AG08396 (cell line): Measurements from ENCODE around the gene DYNC2H1.

ENCODE experiments used
- DNase-seq: peaks from one replicate; pipeline ENCODE4 v3.0.0; 2012; ENCODE audit warnings: low spot score, mixed read lengths

DYNC2H1 gene

DNA sequence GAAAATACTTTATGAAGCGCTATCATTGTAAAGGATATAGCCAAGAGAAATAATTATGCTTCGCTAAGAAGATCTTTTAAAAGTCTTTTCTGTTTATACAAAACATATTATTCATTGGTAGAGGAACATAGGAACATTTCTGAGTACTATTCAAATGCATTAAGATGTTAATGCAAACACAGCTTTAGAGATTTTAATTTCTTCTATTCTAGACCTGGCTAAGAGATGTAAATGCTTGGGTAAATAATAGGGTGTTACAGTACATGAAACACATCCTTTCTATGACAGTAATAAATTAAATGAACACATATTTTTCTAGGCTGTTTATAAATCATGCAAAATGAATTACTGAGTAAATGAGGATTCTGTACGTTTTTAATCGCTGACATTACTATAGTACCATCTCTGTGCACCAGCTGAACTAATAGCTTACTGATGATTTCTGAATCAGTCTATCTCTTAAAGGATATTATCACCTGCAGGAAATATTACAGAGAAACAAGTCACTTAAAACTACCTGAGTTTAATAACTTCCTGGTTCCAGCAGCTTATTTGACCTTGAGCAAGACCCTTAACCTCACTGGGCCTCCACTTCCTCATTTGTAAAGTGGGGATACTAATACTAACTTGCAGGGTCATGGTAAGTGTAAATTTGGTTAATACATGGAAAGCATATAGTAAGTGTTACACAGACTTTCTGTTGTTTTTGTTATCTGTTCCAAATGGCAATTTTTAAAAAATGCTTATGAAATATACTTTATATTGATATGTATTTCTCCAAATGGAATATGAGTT lies 344.9 kb downstream of the DYNC2H1 start:
- no peak for DNase-seq

DNA sequence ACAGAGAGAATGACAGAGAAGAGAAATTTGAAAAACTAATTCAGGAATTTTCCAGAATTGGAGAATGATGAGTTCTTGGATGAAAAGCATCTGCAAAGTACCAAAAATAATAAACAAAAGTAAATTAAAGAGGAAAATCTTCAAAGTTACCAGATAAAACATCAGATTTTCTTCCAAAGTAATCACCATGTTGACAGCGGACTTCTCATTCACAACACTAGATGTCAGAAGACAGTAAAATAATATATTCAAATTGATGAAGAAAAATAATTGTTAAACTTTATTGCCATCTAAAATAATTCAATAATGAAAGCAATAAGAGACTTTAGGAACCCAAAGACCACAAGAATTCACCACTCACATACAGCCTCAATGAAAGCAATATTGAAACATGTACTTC lies 355.2 kb downstream of the DYNC2H1 start:
- DNase-seq: no peak

DNA sequence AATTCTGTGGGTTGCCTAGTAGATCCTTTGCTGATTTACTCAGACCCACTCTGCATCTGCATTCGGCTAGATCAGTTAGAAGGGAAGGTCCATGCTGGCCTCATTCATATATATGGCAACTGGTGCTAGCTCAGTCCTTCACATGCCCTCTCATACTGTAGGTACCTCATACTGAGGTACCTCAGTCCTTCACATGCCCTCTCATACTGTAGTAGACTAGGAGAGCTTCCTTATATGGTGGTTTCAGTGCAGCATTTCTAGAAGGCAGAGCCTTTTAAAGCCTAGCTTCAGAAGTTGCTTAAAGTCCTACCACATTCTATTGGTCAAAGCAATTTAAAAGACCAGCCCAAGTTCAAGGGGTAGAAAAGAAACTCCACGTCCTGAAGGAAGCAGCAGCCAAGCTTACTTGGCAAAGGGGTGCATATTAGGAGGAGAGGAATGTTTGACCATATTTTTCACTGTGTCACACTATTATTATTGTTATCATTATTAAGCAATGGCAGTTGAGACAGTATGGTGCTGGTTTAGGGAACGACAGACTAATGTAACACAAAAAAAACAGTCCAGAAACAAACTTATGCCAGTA lies 356.4 kb downstream of the DYNC2H1 start:
- DNase-seq: no peak

DNA sequence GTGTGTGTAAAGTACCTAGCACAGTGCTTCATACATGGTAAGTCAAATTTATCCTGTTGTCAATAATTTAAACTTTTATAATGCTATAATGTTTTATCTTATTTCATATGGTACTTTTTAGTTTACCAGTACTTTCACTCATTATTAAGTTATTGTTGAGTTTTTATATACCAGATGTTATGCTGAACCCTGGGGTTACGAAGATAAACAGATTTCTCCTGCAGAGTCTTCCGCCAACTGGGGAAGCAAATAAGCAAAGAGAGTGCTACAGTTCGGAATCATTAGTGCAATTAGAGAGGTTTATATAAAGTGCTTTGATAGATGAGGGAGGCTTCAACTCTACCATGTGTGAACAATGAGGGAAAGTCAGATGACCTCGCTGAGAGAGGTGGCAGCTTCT lies 362.3 kb downstream of the DYNC2H1 start:
- no peak for DNase-seq

DNA sequence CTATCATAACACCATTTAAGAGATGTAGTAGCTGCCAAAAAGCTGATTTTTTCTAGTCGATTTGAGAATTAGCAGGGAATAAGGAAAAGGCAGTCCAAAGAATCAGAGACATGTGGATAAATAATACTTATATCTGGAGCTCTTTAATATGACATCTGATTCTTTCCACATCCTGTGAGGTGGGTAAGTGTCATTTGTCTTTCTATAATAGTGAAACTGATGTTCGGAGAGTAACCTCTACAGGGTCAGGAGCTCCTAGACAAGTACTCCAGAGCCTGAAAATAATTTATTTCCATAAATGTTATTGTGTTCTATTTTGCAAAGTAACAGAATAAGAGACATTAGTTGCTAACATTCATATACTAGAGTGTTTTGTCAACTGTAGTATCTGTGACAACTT lies 367.6 kb downstream of the DYNC2H1 start:
- no peak for DNase-seq

DNA sequence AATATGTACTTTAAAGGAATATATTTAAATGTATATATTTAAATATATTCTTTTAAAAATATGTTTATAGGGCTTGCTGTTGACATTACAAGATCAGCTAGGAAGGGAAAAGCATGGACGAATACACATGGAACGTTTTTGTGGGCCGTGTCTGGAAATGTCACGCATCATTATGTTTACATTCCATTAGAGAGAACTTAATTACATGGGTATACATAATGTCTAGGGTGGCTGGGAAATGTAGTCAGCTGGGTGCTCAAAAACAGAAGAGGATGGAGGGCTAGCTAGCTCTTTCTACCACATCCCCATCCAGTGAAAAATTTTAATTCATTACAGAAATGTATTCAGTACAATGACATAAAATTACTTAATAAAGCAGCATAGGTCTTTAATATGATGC lies 371.2 kb downstream of the DYNC2H1 start:
- no peak for DNase-seq

DNA sequence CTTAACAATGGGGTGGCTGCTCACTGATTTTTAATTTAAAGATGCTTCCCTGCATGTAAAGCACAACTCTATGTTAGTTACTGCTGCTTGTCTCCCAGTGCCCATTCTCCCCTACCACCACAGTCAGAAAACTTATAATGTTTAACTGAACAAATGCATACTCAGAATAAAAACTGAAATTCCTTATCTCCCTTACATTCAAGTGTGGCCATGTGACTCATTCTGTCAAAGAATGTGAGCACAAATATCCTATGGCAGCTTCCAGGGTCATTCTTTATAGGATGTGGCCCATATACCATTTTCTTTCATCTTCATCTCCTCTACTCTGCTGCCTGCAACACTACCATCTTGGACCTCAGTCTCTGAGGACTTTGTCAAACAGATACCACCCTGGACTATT lies 374.8 kb downstream of the DYNC2H1 start:
- DNase-seq: no peak

DNA sequence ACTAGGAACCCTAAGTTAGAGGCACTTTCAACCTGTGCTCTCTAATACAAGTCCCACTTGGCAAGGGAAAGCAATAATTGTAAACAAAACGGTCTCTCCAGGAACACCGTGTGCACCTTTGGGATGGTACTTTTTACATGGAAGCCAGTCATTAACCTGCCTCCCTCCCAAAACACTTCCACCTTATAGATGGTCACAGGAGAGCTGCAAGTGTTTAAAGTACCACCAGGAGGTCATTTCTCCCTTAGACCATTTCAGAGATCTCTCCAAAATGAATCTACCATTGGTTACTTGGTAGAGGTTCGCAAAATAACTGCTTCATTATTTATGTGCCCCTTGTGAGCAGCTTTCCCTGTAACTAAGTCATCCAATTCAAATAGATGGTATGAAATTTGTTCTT lies 375.3 kb downstream of the DYNC2H1 start:
- no peak for DNase-seq

DNA sequence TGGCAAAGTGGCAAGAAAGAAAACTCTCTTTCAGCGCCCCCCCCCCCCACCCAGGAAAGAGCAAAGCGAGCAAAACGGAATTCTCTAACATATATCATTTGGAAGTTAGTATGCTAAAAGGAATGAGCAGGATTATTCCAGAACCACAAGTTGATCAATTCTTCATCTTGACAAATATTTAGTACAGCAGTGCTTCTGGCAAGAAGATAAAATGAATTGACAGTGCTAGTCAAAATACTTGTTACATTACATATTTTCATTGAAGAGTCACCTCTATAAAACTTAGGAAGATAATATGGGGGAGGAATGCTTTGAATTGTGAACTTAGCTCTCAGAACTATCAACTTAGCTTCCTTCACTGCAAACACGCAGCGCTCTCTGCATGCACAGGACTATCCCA lies 377.4 kb downstream of the DYNC2H1 start:
- DNase-seq: no peak

DNA sequence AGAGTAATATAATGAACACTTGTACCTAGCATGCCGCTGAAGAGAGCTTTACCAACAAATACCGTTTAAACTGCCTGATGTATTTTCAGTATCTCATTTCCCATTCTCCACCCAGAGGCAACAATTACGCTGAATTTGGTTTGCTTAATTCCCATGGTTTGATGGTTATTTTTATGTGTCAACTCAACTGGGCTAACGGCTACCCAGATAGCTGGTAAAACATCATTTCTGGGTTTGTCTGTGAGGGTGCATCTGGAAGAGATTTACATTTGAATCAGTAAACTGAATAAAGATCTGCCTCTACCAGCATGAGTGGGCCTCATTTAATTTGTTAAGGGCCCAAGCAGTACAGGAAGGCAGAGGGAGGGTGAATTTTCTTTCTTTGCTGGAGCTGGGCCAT lies 377.9 kb downstream of the DYNC2H1 start:
- no peak for DNase-seq

DNA sequence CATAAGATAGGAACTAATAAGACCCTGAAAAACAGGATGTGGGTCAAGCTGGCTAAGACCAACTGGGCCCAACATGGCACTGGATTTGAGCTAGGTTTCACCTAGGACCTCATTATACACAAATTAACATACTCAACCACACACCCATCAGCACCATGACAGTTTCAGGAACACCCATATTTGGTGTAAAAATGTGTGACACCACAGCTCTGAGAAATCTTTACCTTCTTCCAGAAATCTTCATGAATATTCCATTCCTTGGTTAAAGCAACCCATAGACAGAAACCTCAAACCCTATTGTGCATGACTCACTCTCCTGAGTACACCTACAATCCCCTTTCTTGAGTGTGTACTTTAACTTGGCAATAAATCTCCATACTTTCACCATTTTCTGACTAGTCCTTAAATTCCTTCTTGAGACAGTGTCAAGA lies 378.8 kb downstream of the DYNC2H1 start:
- no peak for DNase-seq

DNA sequence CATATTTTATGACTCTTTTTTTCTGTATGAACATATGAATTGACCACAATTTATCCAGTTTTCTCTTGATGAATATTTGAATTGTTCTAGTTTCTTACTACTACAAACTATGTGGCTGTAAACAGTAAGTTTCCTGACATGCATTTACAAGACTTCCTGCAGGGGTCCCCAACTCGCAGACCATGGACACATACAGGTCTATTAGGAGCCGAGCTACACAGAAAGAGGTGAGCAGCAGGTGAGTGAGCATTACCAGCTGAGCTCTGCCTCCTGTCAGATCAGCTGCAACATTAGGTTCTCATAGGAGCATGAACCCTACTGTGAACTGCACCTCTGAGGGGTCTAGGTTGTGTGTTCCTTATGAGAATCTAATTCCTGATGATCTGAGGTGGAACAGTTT lies 379.4 kb downstream of the DYNC2H1 start:
- no peak for DNase-seq

DNA sequence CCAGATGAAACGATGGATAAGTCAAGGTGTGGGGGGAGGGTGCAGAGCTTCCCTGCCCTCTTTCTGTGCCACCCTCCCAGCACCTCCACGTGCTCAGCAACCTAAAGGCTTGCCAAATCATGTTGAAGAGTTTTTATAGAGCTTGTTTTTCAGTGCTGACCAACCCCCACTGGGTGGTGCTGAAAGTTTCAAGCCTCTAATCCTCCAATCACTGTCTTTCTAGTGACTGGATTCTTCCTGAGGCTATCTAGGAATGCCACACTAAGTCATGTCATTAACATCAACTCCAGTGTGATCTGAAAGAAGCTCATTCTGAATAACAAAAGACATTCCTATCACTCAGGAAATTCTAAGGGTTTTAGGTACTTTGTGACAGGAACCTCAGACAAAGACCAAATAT lies 382.6 kb downstream of the DYNC2H1 start:
- no peak for DNase-seq

DNA sequence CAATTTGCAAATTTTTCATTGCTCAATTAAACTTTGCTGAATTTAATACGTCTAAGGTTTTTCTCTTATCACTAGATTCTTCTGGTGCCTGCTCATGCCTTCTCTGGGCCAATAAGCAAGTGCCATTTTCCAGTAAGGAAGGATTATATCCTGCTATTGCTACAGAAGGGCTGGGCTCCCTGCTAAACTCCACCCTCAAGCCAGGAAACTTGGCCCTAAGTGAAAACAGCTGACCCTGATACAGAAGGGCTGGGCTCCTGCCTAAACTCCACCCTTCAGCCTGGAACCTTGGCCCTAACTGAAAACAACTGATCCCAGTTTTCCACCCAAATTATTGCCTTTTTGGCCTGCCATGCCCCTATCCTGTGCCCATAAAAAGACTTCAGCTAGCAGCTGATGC lies 385.3 kb downstream of the DYNC2H1 start:
- peak; percentile 9 for DNase-seq

DNA sequence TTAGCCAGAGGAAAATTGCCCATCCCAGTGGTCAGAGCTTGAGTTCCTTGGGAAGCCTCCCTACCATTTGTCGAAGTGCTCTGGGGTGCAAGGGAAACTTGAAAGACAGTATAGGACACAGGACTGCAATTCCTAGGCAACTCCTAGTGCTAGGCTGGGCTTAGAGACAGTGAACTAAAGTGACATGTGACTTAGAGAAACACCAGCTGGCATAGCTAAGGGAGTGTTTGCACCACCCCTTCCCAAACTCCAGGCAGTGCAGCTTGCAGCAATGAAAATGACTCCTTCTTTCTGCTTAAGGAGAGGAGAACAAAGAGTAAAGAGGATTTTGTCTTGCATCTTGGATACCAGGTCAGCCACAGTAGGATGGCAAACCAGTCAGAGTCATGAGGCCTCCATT lies 388.0 kb downstream of the DYNC2H1 start:
- no peak for DNase-seq

DNA sequence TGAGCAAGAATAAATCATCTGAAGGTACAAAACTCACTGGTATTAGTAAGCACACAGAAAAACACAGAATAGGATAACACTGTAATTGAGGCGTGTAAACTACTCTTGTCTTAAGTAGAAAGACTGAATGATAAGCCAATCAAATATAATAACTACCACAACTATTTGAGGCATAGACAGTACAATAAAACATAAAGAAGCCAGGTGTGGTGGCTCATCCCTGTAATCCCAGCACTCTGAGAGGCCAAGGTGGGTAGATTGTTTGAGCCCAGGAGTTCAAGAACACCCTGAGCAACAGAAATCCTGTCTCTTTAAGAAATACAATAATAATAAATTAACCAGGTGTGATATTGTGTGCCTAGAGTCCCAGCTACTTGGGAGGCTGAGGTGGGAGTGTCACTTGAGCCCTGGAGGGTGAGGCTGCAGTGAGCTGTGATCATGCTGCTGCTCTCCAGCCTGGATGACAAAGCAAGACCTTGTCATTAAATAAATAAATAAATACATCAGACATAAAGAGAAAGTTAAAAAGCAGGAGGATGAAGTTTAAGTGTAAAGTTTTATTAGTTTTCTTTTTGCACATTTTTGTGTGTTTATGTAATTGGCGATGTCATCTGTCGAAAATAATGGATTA lies 390.6 kb downstream of the DYNC2H1 start:
- no peak for DNase-seq

DNA sequence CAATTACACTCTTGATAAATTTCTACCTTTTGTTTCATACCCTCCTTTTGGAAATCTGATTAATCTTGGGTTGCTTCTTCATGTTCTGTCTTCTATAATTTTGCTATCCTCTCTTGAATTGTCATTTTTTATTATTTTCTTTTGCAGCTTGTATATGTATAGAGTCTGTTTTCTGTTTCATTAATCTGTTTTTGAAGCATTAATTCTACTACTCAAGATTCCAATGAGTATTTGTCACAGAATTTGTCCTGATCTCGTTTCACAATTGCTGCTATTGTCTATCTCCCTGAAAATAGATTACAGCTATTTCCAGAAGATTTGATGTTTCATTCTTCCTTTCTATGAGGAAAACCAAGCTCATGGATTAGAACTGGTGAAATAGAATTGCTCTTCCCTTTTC lies 406.1 kb downstream of the DYNC2H1 start:
- DNase-seq: no peak

DNA sequence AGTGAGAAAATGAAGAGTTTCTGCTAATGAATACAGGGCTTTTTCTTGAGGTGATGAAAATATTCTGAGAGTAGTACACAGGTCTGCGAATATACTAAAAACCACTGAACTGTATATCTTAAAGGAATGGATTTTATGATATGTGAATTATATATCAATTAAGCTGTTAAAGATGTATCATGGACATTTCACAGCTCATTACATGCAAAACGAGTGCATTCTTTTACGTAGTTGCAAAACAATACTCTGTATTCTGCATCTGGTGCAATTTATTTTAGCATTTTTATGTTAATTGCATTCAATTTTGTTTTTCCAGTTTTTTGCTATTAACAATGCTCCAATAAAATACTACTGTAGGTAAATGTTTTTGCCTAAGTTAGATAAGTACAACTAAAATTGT lies 411.6 kb downstream of the DYNC2H1 start:
- no peak for DNase-seq

DNA sequence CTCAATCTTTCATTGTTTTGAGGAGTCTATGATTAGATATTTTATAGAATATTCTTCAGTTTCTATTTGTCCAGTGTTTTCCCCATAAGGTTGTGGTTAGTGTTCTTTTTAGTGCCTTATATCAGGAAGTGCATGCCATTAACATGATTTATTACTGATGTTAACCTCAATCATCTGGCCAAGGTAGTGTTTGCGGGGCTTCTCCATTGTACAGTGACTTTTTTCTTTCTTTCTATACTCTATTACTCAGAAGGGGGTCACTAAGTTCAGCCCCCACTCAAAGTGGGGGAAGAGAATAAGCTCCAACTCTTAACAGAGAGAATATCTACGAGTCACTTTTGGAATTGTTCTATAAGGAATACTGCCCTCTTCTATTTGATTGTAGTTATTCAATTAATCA lies 415.8 kb downstream of the DYNC2H1 start:
- DNase-seq: no peak

DNA sequence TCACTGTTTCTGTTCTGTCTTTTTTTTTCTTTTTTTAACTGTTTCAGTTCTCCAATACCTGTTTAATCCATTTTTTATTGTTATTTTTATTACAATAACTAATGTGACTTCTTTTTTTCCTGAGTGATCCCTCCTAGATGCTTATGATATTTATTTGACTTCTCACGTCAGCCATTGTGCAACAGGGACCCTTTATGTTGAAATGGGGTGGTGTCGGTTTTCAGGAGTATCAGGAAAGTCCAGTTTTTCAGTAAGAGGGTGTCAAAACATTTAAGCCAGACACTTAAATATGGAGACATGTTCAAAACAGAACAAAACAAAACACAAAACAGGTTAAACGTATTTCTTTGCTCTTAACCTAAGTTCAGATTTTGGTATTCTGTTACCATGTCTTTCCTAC lies 418.8 kb downstream of the DYNC2H1 start:
- DNase-seq: no peak

DNA sequence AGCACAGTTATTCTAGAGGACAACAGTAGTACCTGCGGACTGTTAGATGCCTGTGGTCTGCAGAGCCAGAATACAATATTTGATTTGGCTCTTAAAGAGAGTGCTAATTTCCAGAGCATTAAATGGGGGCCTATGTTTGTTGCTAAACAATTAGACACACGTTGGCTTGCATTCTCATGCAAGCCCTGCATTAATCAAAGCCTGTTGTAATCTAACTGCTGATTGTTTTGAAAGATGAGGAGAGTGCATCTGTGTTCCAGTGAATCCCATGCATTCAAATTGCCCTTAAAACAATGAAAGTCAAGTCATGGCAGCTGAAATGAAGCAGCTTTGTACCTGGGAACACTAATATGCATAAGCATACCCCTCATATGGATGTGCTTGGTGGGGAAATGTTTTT lies 419.4 kb downstream of the DYNC2H1 start:
- no peak for DNase-seq

DNA sequence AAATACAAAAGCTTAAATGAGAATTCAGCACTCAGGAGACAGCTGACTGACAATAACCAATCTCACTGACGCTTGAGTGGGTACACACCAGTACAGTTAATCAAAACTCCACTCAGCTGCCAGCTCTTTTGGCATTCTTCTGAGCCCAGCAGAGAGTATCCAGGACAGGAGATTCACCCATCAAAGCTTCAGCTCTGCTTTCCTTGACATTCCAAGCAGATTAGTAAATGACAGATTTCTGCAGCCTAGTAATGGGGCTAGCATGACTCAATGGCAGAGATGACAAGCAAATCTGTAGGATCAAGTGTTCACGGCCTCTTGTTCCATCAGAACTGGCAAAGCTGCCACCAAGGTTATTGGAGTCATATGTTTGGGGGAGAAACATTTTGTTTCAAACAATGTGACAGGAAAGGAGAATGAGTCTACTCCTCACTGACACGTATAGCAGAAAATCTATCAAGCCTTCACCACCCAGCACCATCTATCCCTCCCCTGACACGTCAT lies 420.0 kb downstream of the DYNC2H1 start:
- peak; percentile 44 for DNase-seq
